GM12878 (cell line): ENCODE data around the gene ITGA11. TPM values are rescaled to one million over a fixed set of nuclear protein-coding genes. Genes with fewer than 3 reads are reported as not detected.

Source experiments
- ATAC-seq: fragments of 200-7000 bp; cut with Tn5 transposase; 3 replicates; pipeline ENCODE4 v1.9.1; 2020; ENCODE audit warnings: mild to moderate bottlenecking, moderate library complexity
- BruUV-seq: library from RNA; stranded (reverse); fragments of 400-500 nt; replicated peaks from 2 replicates; lab custom pipeline; 2021; lab: Mats Ljungman, UMichigan
- CTCF ChIA-PET: fragments of 300-600 bp; sonication (Branson Sonifier 250); formaldehyde crosslinking; extraction: SDS; loops from one replicate; lab custom pipeline; 2021; ENCODE audit warnings: inconsistent platforms; lab: Yijun Ruan, JAX
- POLR2A ChIA-PET: fragments of 350-600 bp; formaldehyde crosslinking; extraction: SDS; loops from one replicate; lab custom pipeline; 2021; ENCODE audit warnings: inconsistent platforms; lab: Charles Lee
- RAD21 ChIA-PET: fragments of 300-600 bp; sonication (Branson Sonifier 250); formaldehyde crosslinking; loops from one replicate; lab custom pipeline; 2023; ENCODE audit warnings: antibody characterized with exemption; ENCODE audit not compliant: unreplicated experiment; lab: Charles Lee
- SMC1A ChIA-PET: fragments of 300-600 bp; sonication (Branson Sonifier 250); formaldehyde crosslinking; loops from one replicate; lab custom pipeline; 2023; ENCODE audit not compliant: unreplicated experiment, uncharacterized antibody; lab: Charles Lee
- DNase-seq: peaks from one replicate; pipeline ENCODE4 v3.0.0-alpha.2; 2011; ENCODE audit warnings: low read depth, low spot score
- FAIRE-seq: peaks from 3 replicates; lab custom pipeline; 2011; peaks lifted over from hg19 to GRCh38; lab: Jason Lieb, UNC
- H2AFZ ChIP-seq: 2 replicates; pipeline ENCODE4 v1.6.0; 2011; ENCODE audit warnings: low read depth, low read length, control low read depth; ENCODE audit not compliant: control insufficient read depth
- H3K27ac ChIP-seq: 2 replicates; pipeline ENCODE4 v1.5.1; 2011; ENCODE audit warnings: control low read depth; ENCODE audit not compliant: control insufficient read depth, insufficient read depth
- H3K27me3 ChIP-seq, 2 experiments: replicated peaks in 1 of 2; 2 replicates each; pipeline versions ENCODE4 v1.6.0 to v1.6.1; 2011; ENCODE audit warnings: low read length in 1 of 2; ENCODE audit not compliant: control insufficient read depth in 2 of 2, insufficient read depth in 2 of 2
- H3K36me3 ChIP-seq, 2 experiments: 2 replicates each; pipeline ENCODE4 v1.5.1; 2011; ENCODE audit warnings: low read length in 1 of 2; ENCODE audit not compliant: control insufficient read depth in 2 of 2, insufficient read depth in 2 of 2
- H3K4me1 ChIP-seq: 2 replicates; pipeline ENCODE4 v1.6.1; 2011; ENCODE audit warnings: mild to moderate bottlenecking, low read length, moderate library complexity, mixed read lengths; ENCODE audit not compliant: control insufficient read depth, insufficient read depth
- H3K4me2 ChIP-seq: 2 replicates; pipeline ENCODE4 v1.6.0; 2011; ENCODE audit warnings: control low read depth; ENCODE audit not compliant: control insufficient read depth, insufficient read depth
- H3K4me3 ChIP-seq: fragments of 200-600 bp; sonication (generic); 2 replicates; pipeline ENCODE4 v1.5.1; 2016
- H3K79me2 ChIP-seq: 2 replicates; pipeline ENCODE4 v1.6.0; 2011; ENCODE audit warnings: low read length; ENCODE audit not compliant: control insufficient read depth, insufficient read depth
- H3K9ac ChIP-seq: 2 replicates; pipeline ENCODE4 v1.8.0; 2011; ENCODE audit warnings: low read length, control low read depth, mixed read lengths; ENCODE audit not compliant: control insufficient read depth, insufficient read depth
- H3K9me3 ChIP-seq: replicated peaks from 3 replicates; pipeline ENCODE4 v1.5.1; 2011; ENCODE audit warnings: mild to moderate bottlenecking, low read length; ENCODE audit not compliant: control insufficient read depth, insufficient read depth
- H4K20me1 ChIP-seq: 2 replicates; pipeline ENCODE4 v1.6.0; 2011; ENCODE audit not compliant: control insufficient read depth, insufficient read depth
- CHD4 ChIP-seq: fragments of 200-600 bp; sonication (generic); IDR thresholded peaks from 2 replicates; pipeline ENCODE4 v1.6.1; 2016; ENCODE audit warnings: mild to moderate bottlenecking
- FOS ChIP-seq: IDR thresholded peaks from 3 replicates; pipeline ENCODE4 v1.6.1; 2011; ENCODE audit warnings: borderline replicate concordance; ENCODE audit not compliant: insufficient read length; ENCODE audit errors: extremely low read depth
- LARP7 ChIP-seq: fragments of 450-650 bp; IDR thresholded peaks from 2 replicates; pipeline ENCODE4 v1.6.1; 2017; ENCODE audit warnings: mild to moderate bottlenecking
- MEF2B ChIP-seq: fragments of 450-650 bp; IDR thresholded peaks from 2 replicates; pipeline ENCODE4 v1.6.1; 2018; ENCODE audit warnings: mild to moderate bottlenecking, moderate library complexity; ENCODE audit not compliant: partially characterized antibody, poor library complexity, severe bottlenecking
- MTA3 ChIP-seq: IDR thresholded peaks from 2 replicates; pipeline ENCODE4 v1.6.1; 2012; ENCODE audit warnings: low read length, inconsistent platforms, borderline replicate concordance
- PML ChIP-seq: IDR thresholded peaks from 2 replicates; pipeline ENCODE4 v1.6.1; 2012; ENCODE audit warnings: low read length, inconsistent platforms
- POLR2AphosphoS5 ChIP-seq: IDR thresholded peaks from 2 replicates; pipeline ENCODE4 v1.6.1; 2011; ENCODE audit warnings: mild to moderate bottlenecking, low read length, inconsistent platforms
- RFX5 ChIP-seq: IDR thresholded peaks from 2 replicates; pipeline ENCODE4 v1.6.1; 2011; ENCODE audit warnings: low read depth, low read length, improper control_type of control experiment
- WGBS: methylation state at CpG from one replicate; pipeline ENCODE4 v1.1.6; 2016; ENCODE audit warnings: low lambda C conversion rate; ENCODE audit not compliant: insufficient replicate concordance, insufficient coverage; ENCODE audit errors: missing lambda C conversion rate; 5-methylcytosine and 5-hydroxymethylcytosine counted together
- in situ Hi-C: fragments of 300-500 bp; cut with MboI; formaldehyde crosslinking; loops from 9 replicates; pipeline ENCODE4 v1.14.3; 2018; ENCODE audit warnings: mixed read lengths
- intact Hi-C: fragments of 100-400 bp; cut with micrococcal nuclease; formaldehyde crosslinking; loops from one replicate; pipeline ENCODE4 v1.14.2; 2022; ENCODE audit not compliant: unreplicated experiment
- polyA plus RNA-seq, 11 experiments: library from polyadenylated mRNA; depleted of rRNA in 4 of 11; unstranded in 6 of 11; stranded (reverse) in 5 of 11; fragments of >200 nt; fragmentation: Nextera tagmentation in 4 of 11; fragmentation: Illumina TruSeq in 1 of 11; extraction: Ambion mirVana in 4 of 11; extraction: Trizol in 1 of 11; gene quantifications; 1 replicate in 1 of 11; 2 replicates in 10 of 11; pipeline versions ENCODE4 v1.2.1 to v1.2.3, GENCODE V29; 2011 to 2016; ENCODE audit warnings: inconsistent platforms in 2 of 11, missing spikeins in 2 of 11, low read depth in 1 of 11
- total RNA-seq, 4 experiments: library from RNA; depleted of rRNA in 3 of 4; stranded (reverse); fragments of >200 nt in 3 of 4; fragmentation: Illumina TruSeq in 1 of 4; extraction: Trizol in 1 of 4; gene quantifications; 2 replicates each; pipeline versions ENCODE4 v1.2.1 to v1.2.3, GENCODE V29; 2013 to 2021
- TF ChIP-seq, protein P1 (sequence below): fragments of 450-650 bp; IDR thresholded peaks from 2 replicates; pipeline ENCODE4 v1.6.1; 2017; ENCODE audit warnings: mild to moderate bottlenecking
- TF ChIP-seq, protein P2 (sequence below): IDR thresholded peaks from 2 replicates; pipeline ENCODE4 v1.6.1; 2012; ENCODE audit warnings: low read depth, low read length, improper control_type of control experiment
- TF ChIP-seq, protein P3 (sequence below): fragments of 450-650 bp; IDR thresholded peaks from 2 replicates; pipeline ENCODE4 v1.6.1; 2017; ENCODE audit warnings: mild to moderate bottlenecking, moderate library complexity
- TF ChIP-seq, protein P4 (sequence below): IDR thresholded peaks from 2 replicates; pipeline ENCODE4 v1.6.1; 2012; ENCODE audit warnings: low read depth, low read length, improper control_type of control experiment

ITGA11 gene
- total and polyA plus RNA-seq, 10 of the 15 experiments (the other 5 are each of a cell fraction or from before 2014, with no cell fraction given), result under 0.01 to 0.36 (median 0.13) TPM; not detected in 1

DNA sequence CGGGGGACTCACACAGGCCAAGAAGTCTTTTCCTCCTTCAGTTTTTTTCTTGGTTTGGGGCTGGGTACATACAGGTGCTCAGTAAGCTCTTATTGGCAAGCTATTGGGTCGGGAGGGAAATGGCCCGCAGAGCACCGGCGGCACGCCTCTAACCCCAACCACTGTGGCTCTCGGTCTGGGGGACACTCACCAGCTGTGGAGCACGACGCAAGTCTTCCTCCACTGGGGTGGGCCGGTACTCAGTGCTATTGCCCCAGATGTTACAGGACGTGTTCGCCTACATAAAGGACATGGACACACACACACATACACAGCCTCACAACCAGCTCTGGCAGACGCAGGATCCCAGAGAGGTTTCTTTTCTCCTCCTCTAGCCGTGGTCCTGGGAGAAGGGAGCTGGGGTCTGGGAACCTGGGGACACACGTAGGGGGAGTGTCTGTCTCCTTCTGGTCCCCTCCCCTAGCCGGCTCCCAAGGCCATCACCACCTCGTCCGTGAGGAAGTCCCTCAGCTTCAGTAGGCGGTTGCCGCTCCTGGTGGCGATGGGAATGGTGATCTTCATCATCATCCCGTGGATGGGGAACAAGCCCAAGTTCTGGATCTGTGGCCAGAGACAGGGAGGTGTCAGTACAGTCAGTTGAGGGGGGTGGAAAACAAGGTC lies 121.0 kb downstream of the ITGA11 start (continued):
- no peak for TF ChIP-seq MEF2B
- TF ChIP-seq, protein P1, sequence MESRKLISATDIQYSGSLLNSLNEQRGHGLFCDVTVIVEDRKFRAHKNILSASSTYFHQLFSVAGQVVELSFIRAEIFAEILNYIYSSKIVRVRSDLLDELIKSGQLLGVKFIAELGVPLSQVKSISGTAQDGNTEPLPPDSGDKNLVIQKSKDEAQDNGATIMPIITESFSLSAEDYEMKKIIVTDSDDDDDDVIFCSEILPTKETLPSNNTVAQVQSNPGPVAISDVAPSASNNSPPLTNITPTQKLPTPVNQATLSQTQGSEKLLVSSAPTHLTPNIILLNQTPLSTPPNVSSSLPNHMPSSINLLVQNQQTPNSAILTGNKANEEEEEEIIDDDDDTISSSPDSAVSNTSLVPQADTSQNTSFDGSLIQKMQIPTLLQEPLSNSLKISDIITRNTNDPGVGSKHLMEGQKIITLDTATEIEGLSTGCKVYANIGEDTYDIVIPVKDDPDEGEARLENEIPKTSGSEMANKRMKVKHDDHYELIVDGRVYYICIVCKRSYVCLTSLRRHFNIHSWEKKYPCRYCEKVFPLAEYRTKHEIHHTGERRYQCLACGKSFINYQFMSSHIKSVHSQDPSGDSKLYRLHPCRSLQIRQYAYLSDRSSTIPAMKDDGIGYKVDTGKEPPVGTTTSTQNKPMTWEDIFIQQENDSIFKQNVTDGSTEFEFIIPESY, result no peak
- no peak for TF ChIP-seq RFX5
- TF ChIP-seq, protein P2, sequence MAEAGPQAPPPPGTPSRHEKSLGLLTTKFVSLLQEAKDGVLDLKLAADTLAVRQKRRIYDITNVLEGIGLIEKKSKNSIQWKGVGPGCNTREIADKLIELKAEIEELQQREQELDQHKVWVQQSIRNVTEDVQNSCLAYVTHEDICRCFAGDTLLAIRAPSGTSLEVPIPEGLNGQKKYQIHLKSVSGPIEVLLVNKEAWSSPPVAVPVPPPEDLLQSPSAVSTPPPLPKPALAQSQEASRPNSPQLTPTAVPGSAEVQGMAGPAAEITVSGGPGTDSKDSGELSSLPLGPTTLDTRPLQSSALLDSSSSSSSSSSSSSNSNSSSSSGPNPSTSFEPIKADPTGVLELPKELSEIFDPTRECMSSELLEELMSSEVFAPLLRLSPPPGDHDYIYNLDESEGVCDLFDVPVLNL, result no peak
- TF ChIP-seq POLR2AphosphoS5, result no peak
- no peak for TF ChIP-seq FOS
- TF ChIP-seq PML, result no peak

DNA sequence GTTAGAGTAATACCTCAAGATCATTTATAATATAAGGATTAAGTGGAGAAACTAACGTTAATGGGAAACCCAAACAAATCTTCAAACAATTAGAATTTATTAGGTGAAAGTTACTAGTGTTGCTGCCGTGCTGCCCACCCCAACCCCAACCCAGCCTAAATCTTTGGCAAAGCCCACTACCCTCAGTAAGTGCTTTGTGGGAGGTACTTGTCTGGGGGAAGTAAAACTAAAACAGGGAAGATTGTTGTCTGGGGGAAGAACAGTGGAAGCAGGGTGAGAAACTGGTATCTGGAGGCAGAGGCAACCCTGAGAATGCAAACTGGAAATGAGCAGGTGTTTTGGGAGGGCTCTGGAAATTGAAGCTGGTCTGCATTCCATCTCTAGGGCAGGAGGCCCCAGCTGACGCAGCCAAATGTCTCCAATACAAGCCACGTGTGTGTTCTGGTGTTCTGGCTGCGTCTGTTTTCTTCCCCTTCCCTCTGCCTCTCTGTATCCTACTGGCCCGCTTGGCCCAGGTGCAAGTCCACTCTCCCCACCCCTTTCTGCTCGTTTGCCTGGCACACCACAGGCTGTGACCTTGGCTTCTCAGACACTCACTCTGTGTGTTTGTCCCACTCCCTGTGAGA lies 121.7 kb downstream of the ITGA11 start:
- ChIA-PET RAD21 (no interaction called here), POLR2A (no interaction called here), SMC1A (no interaction called here), CTCF (interaction anchor here (1.6 kb wide), 1 partner anchor 57 kb away, joined by 6 read pairs; no protein-coding TSS in a partner anchor)
- no peak overlapping the region for H3K27ac ChIP-seq
- no peak for FAIRE-seq
- H3K36me3 ChIP-seq, result no peaks in the 10 kb centered on the region
- no peak for ATAC-seq
- peaks cover 4% of the 10 kb centered on the region for H3K4me1 ChIP-seq
- intact Hi-C loops (no loop called here), in situ Hi-C loops (no loop called here)
- H3K4me3 ChIP-seq, result no peak overlapping the region
- H3K4me2 ChIP-seq, result no peak overlapping the region
- no peak overlapping the region for H2AFZ ChIP-seq
- no peaks in the 10 kb centered on the region for H3K79me2 ChIP-seq
- H3K9me3 ChIP-seq, result no peaks in the 10 kb centered on the region
- no peaks in the 10 kb centered on the region for H4K20me1 ChIP-seq
- no TSS peak for BruUV-seq
- 34% methylated on average over 7 of the region's 7 CpGs for WGBS
- DNase-seq, result no peak
- no peaks in the 10 kb centered on the region for H3K27me3 ChIP-seq
- no peak overlapping the region for H3K9ac ChIP-seq
- TF ChIP-seq, protein P3, sequence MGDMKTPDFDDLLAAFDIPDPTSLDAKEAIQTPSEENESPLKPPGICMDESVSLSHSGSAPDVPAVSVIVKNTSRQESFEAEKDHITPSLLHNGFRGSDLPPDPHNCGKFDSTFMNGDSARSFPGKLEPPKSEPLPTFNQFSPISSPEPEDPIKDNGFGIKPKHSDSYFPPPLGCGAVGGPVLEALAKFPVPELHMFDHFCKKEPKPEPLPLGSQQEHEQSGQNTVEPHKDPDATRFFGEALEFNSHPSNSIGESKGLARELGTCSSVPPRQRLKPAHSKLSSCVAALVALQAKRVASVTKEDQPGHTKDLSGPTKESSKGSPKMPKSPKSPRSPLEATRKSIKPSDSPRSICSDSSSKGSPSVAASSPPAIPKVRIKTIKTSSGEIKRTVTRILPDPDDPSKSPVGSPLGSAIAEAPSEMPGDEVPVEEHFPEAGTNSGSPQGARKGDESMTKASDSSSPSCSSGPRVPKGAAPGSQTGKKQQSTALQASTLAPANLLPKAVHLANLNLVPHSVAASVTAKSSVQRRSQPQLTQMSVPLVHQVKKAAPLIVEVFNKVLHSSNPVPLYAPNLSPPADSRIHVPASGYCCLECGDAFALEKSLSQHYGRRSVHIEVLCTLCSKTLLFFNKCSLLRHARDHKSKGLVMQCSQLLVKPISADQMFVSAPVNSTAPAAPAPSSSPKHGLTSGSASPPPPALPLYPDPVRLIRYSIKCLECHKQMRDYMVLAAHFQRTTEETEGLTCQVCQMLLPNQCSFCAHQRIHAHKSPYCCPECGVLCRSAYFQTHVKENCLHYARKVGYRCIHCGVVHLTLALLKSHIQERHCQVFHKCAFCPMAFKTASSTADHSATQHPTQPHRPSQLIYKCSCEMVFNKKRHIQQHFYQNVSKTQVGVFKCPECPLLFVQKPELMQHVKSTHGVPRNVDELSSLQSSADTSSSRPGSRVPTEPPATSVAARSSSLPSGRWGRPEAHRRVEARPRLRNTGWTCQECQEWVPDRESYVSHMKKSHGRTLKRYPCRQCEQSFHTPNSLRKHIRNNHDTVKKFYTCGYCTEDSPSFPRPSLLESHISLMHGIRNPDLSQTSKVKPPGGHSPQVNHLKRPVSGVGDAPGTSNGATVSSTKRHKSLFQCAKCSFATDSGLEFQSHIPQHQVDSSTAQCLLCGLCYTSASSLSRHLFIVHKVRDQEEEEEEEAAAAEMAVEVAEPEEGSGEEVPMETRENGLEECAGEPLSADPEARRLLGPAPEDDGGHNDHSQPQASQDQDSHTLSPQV, result no peak
- TF ChIP-seq LARP7 (no peak), CHD4 (no peak), MTA3 (no peak)
- TF ChIP-seq, protein P4, sequence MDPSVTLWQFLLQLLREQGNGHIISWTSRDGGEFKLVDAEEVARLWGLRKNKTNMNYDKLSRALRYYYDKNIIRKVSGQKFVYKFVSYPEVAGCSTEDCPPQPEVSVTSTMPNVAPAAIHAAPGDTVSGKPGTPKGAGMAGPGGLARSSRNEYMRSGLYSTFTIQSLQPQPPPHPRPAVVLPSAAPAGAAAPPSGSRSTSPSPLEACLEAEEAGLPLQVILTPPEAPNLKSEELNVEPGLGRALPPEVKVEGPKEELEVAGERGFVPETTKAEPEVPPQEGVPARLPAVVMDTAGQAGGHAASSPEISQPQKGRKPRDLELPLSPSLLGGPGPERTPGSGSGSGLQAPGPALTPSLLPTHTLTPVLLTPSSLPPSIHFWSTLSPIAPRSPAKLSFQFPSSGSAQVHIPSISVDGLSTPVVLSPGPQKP, result no peak
